Effector memory CD8-positive, alpha-beta T cell (primary cell): Measurements from ENCODE around the gene DOK5.
"Not testable (repeated sequence)": the region's sequence is repeated elsewhere in the genome, so short reads cannot be mapped to it uniquely, and the experiment has no call there.

Source experiments
- ATAC-seq: fragments of 150-1000 bp; cut with Tn5 transposase; replicated peaks from 2 replicates; pipeline ENCODE4 v1.10.0; 2021; ENCODE audit warnings: mild to moderate bottlenecking, moderate library complexity
- DNase-seq, 3 experiments: peaks; one replicate each; pipeline ENCODE4 v3.0.0; 2021
- H3K27ac Mint-ChIP-seq, 2 donors: one replicate each; pipeline ENCODE4 v1.8.0; 2022; ENCODE audit warnings: mild to moderate bottlenecking in 2 of 2, mixed read lengths in 2 of 2, moderate library complexity in 2 of 2
- H3K27me3 Mint-ChIP-seq, 2 donors: one replicate each; pipeline ENCODE4 v1.8.0; 2022; ENCODE audit warnings: mixed read lengths in 2 of 2
- H3K36me3 Mint-ChIP-seq: one replicate; pipeline ENCODE4 v1.8.0; 2022; ENCODE audit warnings: mild to moderate bottlenecking, moderate library complexity, mixed read lengths; ENCODE audit not compliant: insufficient read depth
- H3K4me1 Mint-ChIP-seq, 2 donors: one replicate each; pipeline ENCODE4 v1.8.0; 2022; ENCODE audit warnings: low read depth in 2 of 2, mixed read lengths in 2 of 2
- H3K4me3 Mint-ChIP-seq, 2 donors: one replicate each; pipeline ENCODE4 v1.8.0; 2022; ENCODE audit warnings: mild to moderate bottlenecking in 2 of 2, mixed read lengths in 2 of 2, moderate library complexity in 2 of 2
- H3K9me3 Mint-ChIP-seq, 2 donors: one replicate each; pipeline ENCODE4 v1.8.0; 2022; ENCODE audit warnings: mixed read lengths in 2 of 2

The DOK5 gene

DNA sequence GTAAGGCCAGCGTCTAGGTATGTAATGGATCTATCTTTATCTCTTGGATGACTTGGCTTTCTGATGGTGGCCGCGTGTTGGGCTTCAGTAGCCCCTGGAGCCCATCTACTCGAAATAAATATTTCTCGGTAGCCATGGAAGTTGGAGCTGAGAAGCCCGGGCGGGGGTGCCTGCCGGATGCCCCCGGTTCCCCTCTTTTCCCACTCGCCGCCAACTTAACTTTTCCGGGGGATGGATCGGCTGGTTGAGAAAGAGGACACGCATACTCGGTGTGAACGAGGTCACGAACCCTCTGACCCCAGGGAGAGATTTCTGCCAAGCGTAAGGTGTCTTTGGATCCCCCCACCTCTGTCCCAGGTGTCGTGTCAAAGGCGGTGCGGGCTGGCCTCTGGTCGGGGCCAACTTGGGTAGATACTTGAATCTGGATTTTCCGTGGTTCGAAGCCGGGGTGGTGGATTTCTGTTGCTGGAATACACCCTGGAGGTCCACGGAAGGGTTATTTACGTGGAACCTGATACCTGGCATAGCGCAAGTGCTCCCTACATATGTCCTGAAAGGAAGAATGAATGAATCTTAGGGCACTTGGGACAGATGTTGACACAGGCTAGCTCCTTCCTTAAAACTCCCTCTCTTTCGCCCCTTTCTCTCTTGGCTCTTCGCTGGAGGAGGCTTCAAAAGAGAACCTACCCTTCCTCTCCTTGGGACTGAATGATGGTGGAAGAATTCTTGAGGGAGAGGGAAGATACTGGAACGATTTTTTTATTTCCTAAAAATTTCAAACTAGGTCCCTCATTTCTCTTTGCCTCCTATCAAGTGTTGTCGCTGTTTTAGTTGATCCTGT lies 996 bp downstream of the DOK5 start:
- no peaks in the 10 kb centered on the region for H3K4me1 Mint-ChIP-seq
- peaks cover 0 to 11% of the 10 kb centered on the region in 2 donors for H3K9me3 Mint-ChIP-seq
- no peak overlapping the region for H3K27ac Mint-ChIP-seq
- no peaks in the 10 kb centered on the region for H3K36me3 Mint-ChIP-seq
- ATAC-seq (no peak), DNase-seq (no peak)
- H3K27me3 Mint-ChIP-seq = peaks cover 51 to 60% of the 10 kb centered on the region in 2 donors
- no peak overlapping the region for H3K4me3 Mint-ChIP-seq

DNA sequence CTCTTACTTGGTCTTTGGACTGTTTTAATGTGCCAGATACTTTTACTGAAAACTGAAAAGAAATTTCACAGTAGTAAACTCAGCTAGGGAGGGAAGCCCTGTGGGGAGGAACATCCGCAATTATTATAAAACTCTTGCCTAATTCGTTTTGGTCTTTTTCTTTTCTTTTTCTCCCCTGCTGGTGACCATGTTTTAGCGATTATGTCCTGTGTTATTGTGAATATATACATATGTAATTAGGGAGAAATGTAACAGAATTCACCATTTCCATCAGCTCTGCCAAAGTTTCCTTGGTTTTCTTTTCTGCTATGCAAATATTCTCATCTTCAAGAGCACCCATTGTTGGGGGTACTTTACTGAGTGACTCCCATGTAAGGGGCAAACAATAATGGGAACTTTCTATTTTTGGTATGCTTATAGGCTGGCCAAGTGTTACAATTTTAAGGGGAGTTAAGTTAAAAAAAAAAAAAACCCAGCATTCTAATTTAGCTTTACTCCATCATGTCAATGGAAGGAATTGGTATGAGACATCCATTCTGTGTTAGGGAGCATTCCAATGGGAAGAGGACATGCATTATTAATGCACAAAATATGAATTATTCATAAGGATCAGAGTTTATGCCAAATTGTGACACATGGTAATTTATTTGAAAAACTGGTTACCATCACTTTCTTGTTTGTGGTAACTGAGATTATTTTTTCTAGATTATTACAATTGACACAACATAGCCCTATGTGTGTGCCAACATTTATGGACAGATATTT lies 2.0 kb downstream of the DOK5 start:
- Mint-ChIP-seq H3K9me3 (peaks cover 0 to 7% of the 10 kb centered on the region in 2 donors), H3K4me1 (no peaks in the 10 kb centered on the region), H3K27me3 (peaks cover 54 to 60% of the 10 kb centered on the region in 2 donors), H3K36me3 (no peaks in the 10 kb centered on the region), H3K27ac (no peak overlapping the region), H3K4me3 (no peak overlapping the region)
- ATAC-seq (no peak), DNase-seq (no peak)

DNA sequence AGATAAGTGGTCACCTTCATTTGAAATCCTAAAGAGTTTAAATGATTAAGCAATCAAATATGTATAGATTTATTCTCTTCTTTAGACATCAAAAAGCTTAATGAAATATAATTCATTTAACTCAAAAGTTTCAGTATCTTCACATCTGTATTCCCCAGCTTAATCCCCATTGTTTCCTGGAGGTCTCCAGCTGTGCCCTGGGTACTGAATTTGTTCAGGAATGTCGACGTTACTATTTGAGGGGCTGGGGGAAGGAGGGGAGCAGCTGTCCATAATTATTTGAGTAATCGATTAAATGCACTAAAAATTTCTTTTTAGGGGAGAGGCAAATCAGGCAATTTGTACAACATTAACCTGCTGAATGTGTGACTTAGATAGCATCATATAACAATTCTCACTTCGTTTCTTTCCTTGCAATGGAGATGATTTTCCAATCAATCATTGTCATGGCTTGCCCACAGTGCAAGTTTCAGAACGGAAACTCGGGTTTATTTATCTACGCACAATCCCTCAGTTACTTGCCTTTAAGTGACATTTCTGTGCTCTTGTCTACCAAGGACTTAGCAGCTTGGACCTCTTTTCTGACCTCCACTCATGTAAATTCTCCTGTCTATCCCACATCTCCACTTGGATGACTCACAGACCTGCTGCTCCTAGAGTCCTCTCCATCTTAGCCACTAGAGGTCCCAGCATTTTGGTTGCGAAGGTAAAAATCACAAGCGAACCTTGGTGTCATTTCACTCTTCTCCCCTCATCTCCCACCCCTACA lies 3.9 kb downstream of the DOK5 start:
- H3K36me3 Mint-ChIP-seq = no peaks in the 10 kb centered on the region
- ATAC-seq (no peak), DNase-seq (no peak)
- peaks cover 43 to 48% of the 10 kb centered on the region in 2 donors for H3K27me3 Mint-ChIP-seq
- no peak overlapping the region for H3K4me3 Mint-ChIP-seq
- no peaks in the 10 kb centered on the region for H3K4me1 Mint-ChIP-seq
- H3K9me3 Mint-ChIP-seq = peaks cover 0 to 5% of the 10 kb centered on the region in 2 donors
- no peak overlapping the region for H3K27ac Mint-ChIP-seq

- H3K4me3 Mint-ChIP-seq, DNase-seq, ATAC-seq, H3K27ac Mint-ChIP-seq, H3K9me3 Mint-ChIP-seq, H3K4me1 Mint-ChIP-seq, H3K36me3 Mint-ChIP-seq: not testable (repeated sequence)
- H3K27me3 Mint-ChIP-seq = peaks cover 37 to 42% of the 10 kb centered on the region in 2 donors
Measured at GRCh38 chr20:54479937-54480336, 4.5 kb downstream of the DOK5 start.

- H3K9me3 Mint-ChIP-seq = peaks cover 0 to 1% of the 10 kb centered on the region in 2 donors
- H3K36me3 Mint-ChIP-seq = no peaks in the 10 kb centered on the region
- peaks cover 26 to 27% of the 10 kb centered on the region in 2 donors for H3K27me3 Mint-ChIP-seq
- ATAC-seq (no peak), DNase-seq (no peak)
- H3K27ac Mint-ChIP-seq = no peak overlapping the region
- H3K4me1 Mint-ChIP-seq = no peaks in the 10 kb centered on the region
- no peak overlapping the region for H3K4me3 Mint-ChIP-seq
Measured at GRCh38 chr20:54481442-54481841, 6.0 kb downstream of the DOK5 start.

GRCh38 chr20:54485631-54486030 lies 10.2 kb downstream of the DOK5 start:
- Mint-ChIP-seq H3K27ac (no peak overlapping the region), H3K27me3 (peaks cover 0 to 10% of the 10 kb centered on the region in 2 donors), H3K4me3 (no peak overlapping the region), H3K9me3 (peaks cover 0 to 1% of the 10 kb centered on the region in 2 donors), H3K4me1 (no peaks in the 10 kb centered on the region), H3K36me3 (no peaks in the 10 kb centered on the region)
- ATAC-seq = no peak
- DNase-seq = no peak

GRCh38 chr20:54486585-54486984 lies 11.2 kb downstream of the DOK5 start:
- no peak overlapping the region for H3K4me3 Mint-ChIP-seq
- H3K9me3 Mint-ChIP-seq = peaks cover 0 to 4% of the 10 kb centered on the region in 2 donors
- no peak overlapping the region for H3K27ac Mint-ChIP-seq
- H3K4me1 Mint-ChIP-seq = no peaks in the 10 kb centered on the region
- DNase-seq (no peak), ATAC-seq (no peak)
- peaks cover 0 to under 1% of the 10 kb centered on the region in 2 donors for H3K27me3 Mint-ChIP-seq
- no peaks in the 10 kb centered on the region for H3K36me3 Mint-ChIP-seq

DNA sequence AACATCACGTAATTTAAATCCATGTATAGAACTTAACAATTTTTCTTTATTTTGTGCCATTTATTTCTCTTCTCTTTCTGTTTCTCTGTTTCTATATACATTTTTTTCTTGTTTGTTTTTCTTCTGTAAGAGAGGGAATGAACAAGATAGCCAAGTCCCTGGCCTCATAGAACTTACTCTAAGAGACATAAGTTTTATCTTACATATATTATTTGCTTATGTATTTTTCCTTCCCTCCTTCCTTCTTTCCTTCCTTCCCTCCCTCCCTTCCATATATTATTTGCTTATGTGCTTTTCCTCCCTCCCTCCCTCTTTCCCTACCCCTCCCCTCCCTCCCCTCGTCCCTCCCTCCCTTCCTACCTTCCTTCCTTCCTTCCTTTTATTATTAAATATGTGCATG lies 13.0 kb downstream of the DOK5 start:
- Mint-ChIP-seq H3K27ac (no peak overlapping the region), H3K4me3 (no peak overlapping the region), H3K36me3 (no peaks in the 10 kb centered on the region), H3K9me3 (peaks cover 7 to 8% of the 10 kb centered on the region in 2 donors), H3K27me3 (peaks cover 0 to 8% of the 10 kb centered on the region in 2 donors), H3K4me1 (no peaks in the 10 kb centered on the region)
- DNase-seq (no peak), ATAC-seq (no peak)

DNA sequence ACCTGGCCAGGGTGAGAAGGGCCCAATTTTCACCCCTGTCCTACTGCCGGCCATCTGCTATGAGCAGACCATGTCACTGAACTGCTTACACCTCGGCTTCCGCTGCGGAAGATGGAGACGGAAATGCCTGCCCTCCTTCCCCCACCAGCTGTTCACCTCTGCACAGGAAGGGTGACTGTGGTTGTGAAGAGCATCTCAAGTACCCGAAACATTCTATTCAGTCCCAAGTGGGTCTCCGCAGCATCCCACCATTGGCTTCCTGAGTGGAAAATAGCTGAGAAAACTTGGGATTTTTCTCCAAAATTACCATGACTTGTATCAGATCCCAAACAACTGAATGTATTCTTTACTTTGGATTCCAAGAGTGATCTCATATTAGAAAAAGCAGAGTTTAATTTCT lies 16.1 kb downstream of the DOK5 start:
- no peak overlapping the region for H3K27ac Mint-ChIP-seq
- no peaks in the 10 kb centered on the region for H3K4me1 Mint-ChIP-seq
- H3K27me3 Mint-ChIP-seq = peaks cover 0 to 8% of the 10 kb centered on the region in 2 donors
- no peak overlapping the region for H3K4me3 Mint-ChIP-seq
- H3K9me3 Mint-ChIP-seq = peaks cover 6 to 7% of the 10 kb centered on the region in 2 donors
- DNase-seq (no peak), ATAC-seq (no peak)
- no peaks in the 10 kb centered on the region for H3K36me3 Mint-ChIP-seq

GRCh38 chr20:54494303-54495006 lies 19.1 kb downstream of the DOK5 start:
- DNase-seq (no peak), ATAC-seq (no peak)
- Mint-ChIP-seq H3K4me1 (no peaks in the 10 kb centered on the region), H3K27me3 (peaks cover 0 to 8% of the 10 kb centered on the region in 2 donors), H3K4me3 (no peak overlapping the region), H3K27ac (no peak overlapping the region), H3K9me3 (peaks cover 6 to 7% of the 10 kb centered on the region in 2 donors), H3K36me3 (no peaks in the 10 kb centered on the region)

DNA sequence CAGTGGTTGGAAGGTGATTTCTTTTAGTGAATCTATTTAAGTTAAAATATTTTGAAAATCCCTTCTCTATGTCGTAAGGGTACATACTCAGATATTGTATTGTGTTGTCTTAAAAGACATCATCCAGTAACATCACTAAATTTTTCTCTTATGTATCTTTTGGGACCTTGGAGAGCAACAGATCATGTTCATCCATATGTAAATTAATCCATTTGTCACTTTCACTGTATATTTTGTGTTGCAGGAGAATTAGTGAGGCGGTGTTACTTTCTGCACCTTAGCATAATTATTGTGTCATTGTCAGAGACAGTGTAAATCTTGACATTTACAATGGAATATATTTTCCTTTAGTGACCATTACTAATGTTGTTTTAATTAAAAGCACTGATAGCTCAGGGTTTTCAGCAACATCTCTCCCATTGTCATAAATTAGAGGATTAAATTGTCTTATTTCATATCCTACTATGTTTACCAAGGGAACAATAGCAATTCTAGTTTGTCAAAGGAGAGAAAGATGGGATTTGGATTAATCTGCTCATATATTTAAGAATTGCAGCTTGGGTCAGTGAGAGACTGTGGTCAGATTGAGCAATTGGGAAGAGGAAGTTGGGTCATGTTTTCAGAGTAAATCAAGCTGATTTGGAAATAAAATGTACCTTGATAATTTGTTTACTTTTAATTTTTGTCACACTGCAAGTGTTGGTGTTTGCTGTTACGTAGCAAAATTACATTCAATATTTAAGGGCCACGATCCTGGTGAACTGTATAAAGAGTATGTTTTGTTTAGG lies 22.7 kb downstream of the DOK5 start:
- Mint-ChIP-seq H3K27me3 (peaks cover 0 to 3% of the 10 kb centered on the region in 2 donors), H3K4me1 (no peaks in the 10 kb centered on the region), H3K36me3 (no peaks in the 10 kb centered on the region), H3K4me3 (no peak overlapping the region), H3K9me3 (peaks cover 2% of the 10 kb centered on the region in 2 donors), H3K27ac (no peak overlapping the region)
- ATAC-seq = no peak
- no peak for DNase-seq

DNA sequence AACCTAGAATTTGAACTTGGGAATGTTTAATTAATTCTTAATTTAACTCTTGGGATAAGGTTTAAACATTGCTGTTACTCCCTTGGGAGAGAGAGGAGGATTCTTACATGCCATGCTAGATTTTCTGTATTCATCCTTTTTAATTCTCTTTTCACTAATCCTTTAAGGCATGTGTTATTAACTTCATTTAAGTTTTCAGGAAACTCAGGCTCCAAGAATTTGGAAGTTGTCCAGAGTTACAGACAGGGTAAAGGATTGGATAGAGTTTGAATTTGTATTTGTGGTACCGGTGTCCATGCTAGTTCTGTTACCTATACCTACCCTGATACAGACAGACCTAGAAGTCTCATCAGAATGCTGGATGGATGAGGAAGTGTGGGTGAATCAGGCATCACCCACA lies 23.7 kb downstream of the DOK5 start:
- no peaks in the 10 kb centered on the region for H3K27me3 Mint-ChIP-seq
- H3K36me3 Mint-ChIP-seq = no peaks in the 10 kb centered on the region
- no peak overlapping the region for H3K27ac Mint-ChIP-seq
- no peak overlapping the region for H3K4me3 Mint-ChIP-seq
- ATAC-seq (no peak), DNase-seq (no peak)
- no peaks in the 10 kb centered on the region for H3K9me3 Mint-ChIP-seq
- H3K4me1 Mint-ChIP-seq = no peaks in the 10 kb centered on the region
